GM19193 (cell line): Measurements from ENCODE around the gene ARPIN.

Experiments used
- POLR2A ChIP-seq: IDR thresholded peaks from 4 replicates; pipeline ENCODE4 v1.6.1; 2011; ENCODE audit not compliant: insufficient read depth, insufficient read length; ENCODE audit errors: extremely low read depth

The ARPIN gene

DNA sequence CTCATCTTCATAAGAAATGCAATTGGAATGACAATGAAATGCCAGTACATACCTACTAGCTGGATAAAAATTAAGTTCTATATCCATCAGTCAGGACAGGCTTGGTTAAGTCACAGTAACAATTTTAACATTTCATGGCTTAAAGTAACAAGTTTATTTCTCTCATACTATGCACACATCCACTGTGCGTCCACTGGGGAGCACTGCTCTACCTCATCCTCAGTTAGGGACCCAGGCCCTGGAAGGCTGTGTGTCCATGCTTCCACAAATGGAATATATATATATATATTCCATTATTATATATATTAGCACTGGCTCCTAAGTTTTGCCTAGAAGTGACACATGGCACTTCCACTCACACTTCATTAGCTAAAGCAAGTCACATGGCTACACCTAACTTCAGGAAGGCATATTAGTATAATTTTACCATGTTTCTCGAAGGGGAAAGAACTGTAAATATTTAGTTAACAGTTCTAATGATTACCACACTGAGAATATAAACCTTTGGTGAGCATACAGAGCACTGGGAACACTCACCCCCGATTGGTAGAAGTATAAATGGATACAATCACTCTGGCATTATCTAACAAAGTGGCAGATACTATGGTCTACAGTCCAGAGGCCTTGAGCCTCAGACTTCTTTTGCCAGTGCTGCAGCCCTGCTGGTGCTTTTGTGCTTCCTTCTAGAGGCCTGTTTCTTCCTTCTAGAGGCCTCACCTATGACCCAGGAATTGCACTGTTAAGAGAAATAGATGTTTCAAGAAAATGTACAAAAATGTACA lies 47.6 kb downstream of the ARPIN start:
- no peak for TF ChIP-seq POLR2A

DNA sequence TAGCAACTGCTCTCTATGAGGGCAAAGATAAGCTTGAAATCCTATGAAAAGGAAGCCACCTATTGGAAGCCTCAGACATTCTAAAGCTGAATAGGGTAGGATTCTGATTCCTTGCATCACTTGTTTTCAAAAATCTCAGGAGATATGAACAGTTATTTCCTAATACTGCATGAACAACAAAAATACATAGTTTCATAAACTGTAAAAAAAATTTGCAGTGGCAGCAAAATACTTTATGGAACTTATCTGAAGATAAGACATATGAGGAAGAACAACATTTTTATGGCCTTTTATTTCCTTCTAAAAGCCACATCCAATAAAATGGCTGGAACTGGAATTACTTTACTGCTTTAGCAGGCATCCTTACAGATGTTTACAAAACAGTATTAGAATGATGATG lies 48.8 kb downstream of the ARPIN start:
- no peak for TF ChIP-seq POLR2A

DNA sequence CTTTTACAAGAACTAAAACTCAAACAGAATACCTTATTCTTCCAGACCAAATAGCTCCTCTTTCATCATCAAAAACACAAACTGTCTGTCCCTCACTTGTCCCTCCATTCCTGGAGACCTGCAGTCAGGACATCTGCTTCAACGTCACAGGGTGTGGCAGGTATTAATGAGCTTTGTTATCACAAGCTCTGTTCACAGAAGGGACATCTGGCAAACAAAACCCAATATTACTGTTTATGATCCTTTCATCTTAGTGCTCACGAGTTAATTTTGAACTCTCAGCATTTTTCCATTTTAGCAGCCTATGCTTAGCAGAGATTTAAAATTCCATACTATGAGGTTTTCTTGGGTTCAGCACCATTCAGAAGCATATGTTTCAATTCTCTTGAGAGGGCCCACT lies 51.9 kb downstream of the ARPIN start:
- TF ChIP-seq POLR2A, result no peak

DNA sequence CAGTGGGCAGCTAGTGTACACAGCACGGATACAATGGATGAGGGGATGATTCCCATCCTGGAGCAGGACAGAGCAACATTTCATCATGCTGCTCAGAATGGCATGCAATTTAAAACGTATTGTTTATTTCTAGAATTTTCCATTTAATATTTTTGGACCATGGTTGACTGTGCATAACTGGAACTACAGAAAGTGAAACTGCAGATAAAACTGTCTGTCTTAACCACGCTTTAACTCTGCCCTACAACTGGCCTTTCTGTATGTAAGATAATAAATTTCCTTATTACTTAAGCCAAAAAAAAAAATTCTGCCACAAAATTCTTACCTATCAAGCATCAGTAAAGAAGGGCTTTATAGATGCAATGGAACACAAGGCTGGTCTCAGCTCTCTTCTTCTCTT lies 52.3 kb downstream of the ARPIN start:
- no peak for TF ChIP-seq POLR2A

DNA sequence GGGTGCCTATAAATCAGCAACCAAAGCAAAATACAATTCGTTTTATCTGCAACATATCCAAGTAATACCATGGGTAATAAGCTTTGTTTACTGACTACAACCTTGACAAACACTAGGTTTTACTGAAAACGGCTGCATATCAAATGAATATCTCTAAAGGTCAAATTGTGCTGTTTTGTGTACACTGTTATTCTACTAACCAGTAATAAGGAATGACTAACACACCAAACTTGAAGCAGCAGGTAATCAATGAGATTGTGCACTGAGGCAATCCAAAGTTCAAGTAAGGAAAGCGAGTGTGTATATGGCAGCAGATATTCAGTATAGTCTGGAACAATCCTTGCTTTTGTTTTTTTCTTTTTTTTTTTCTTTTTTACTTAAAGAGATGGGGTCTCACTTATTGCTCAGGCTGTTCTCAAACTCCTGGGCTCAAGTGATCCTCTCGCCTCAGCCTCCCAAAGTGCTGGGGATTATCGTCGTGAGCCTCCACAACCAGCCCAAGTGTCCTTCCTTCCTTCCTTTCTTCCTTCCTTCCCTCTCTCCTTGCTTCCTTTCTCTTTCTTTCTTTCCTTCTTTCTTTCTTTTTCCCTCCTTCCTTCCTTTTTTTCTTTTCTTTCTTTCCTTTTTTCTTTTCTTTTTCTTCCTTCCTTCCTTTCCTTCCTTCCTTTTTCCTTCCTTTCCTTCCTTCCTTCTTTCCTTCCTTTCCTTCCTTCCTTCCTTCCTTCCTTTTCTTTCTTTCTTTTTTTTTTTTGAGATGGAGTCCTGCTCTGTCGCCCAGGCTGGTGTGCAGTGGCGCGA lies 53.9 kb downstream of the ARPIN start:
- TF ChIP-seq POLR2A, result no peak

GRCh38 chr15:89857673-89858072 lies 55.1 kb downstream of the ARPIN start:
- TF ChIP-seq POLR2A, result no peak

- TF ChIP-seq POLR2A, result no peak
Observed at GRCh38 chr15:89855948-89856347, 56.8 kb downstream of the ARPIN start.

- TF ChIP-seq POLR2A, result no peak
Observed at GRCh38 chr15:89852342-89852995, 60.3 kb downstream of the ARPIN start.

DNA sequence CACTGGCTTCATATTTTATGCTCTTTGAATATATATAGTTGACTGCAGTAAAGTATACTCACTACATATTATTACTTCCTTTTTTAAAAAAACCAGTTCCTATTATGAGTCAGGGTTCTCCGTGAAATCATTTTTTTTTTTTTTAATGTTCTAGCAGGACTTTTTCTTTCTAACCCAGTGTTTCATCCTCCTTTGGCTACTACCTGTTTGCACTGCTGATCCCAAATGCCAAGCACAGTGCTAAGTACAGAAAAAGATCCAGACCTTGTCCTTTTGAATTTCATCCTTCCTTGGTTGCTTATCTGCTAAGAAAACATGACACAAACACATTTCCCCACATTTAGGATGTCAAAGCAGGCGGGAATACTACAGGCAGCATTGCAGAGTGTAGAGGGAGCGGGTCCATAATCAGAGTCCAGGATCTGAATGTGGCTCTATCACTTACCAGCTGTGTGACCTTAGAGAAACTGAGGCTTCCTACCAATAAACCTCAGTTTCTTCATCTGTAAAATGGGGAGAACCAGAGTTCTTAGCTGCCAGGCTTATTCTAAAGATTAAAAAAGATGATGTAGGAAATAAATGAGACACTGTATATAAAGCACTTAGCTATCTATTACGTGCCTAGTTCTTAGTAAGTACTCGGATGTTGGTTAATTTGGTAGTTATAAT lies 60.9 kb downstream of the ARPIN start:
- TF ChIP-seq POLR2A, result no peak

GRCh38 chr15:89848970-89849292 lies 63.8 kb downstream of the ARPIN start:
- TF ChIP-seq POLR2A, result no peak

DNA sequence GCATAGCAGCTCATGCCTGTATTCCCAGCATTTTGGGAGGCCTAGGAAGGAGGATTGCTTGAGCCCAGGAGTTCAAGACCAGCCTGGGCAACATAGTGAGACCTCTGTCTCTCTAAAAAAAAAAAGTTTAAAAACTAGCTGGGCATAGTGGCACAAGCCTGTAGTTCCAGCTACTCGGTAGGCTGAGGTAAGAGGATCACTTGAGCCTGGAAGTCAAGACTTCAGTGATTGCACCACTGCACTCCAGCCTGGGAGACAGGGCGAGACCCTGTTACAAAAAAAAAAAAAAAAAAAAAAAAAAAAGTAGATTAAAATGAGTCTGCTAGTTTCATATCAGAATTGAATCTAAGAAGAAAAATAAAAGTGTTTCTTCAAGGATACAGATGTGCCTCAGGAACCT lies 65.7 kb downstream of the ARPIN start:
- no peak for TF ChIP-seq POLR2A

DNA sequence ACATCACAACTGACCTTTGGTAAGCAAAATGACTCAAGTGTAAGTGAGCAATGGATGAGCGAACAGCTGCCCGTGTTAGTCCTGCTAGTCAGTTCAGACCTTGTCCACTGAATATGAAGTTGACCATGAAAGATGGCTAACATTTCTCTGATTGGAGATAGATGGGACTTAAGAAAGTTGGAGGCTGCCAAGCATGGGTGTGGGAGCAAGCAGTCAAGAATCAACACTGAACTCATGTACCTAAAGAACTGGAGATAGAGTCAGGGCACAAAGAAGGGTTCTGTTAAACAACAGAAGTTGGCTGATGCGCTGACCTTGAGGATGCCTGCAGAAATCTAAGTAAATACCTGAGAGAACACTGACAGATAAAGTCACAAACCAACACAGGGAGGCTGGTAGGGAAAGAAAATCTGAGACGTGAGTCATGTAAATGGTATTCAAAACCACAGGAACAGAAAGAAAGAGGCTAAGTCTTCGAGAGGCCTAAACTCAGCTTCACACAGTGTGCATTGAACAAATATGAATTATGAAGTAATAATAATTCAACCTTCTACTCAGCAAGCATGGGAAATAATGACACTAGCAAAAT lies 67.4 kb downstream of the ARPIN start:
- TF ChIP-seq POLR2A, result no peak
